GM18861 (cell line): ENCODE data around the gene TUBB8.
"Not testable (repeated sequence)": the region's sequence is repeated elsewhere in the genome, so short reads cannot be mapped to it uniquely, and the experiment has no call there.

ENCODE experiments used
- ATAC-seq: cut with Tn5 transposase; IDR thresholded peaks from one replicate; pipeline ENCODE4 v1.9.1; 2021; ENCODE audit not compliant: unreplicated experiment

TUBB8 gene

GRCh38 chr10:48996-49395, at the start of gene TUBB8:
Gene TUBB8 (minus strand): TSS chr10:49296. CDS start chr10:49238, 58 bp downstream.
- no peak for ATAC-seq

- no peak for ATAC-seq
These were observed 47.4 kb upstream of the TUBB8 start for GRCh38 chr10:96466-96865.

GRCh38 chr10:95356-96115, 46.4 kb upstream of the TUBB8 start:
- ATAC-seq = no peak

GRCh38 chr10:94613-95012, 45.5 kb upstream of the TUBB8 start:
- ATAC-seq = no peak

GRCh38 chr10:92846-93245, 43.8 kb upstream of the TUBB8 start:
- no peak for ATAC-seq

- no peak for ATAC-seq
These were observed 43.1 kb upstream of the TUBB8 start for GRCh38 chr10:92153-92552.

- no peak for ATAC-seq
These were observed 42.2 kb upstream of the TUBB8 start for GRCh38 chr10:91313-91712.

GRCh38 chr10:90161-90560, 41.1 kb upstream of the TUBB8 start:
- ATAC-seq = no peak

GRCh38 chr10:89248-89647, 40.2 kb upstream of the TUBB8 start:
- ATAC-seq = no peak

- ATAC-seq = no peak
These were observed 39.2 kb upstream of the TUBB8 start for GRCh38 chr10:88253-88652.

GRCh38 chr10:87177-88080, 38.3 kb upstream of the TUBB8 start:
- ATAC-seq = no peak

GRCh38 chr10:86031-86430, 36.9 kb upstream of the TUBB8 start:
- ATAC-seq = no peak

- ATAC-seq = no peak
These were observed 35.9 kb upstream of the TUBB8 start for GRCh38 chr10:85044-85443.

GRCh38 chr10:83930-84530, 34.9 kb upstream of the TUBB8 start:
- ATAC-seq = no peak

- no peak for ATAC-seq
These were observed 31.5 kb upstream of the TUBB8 start for GRCh38 chr10:80477-81105.

- ATAC-seq = no peak
These were observed 30.6 kb upstream of the TUBB8 start for GRCh38 chr10:79532-80215.

- ATAC-seq = no peak
These were observed 29.5 kb upstream of the TUBB8 start for GRCh38 chr10:78556-78955.

- ATAC-seq = not testable (repeated sequence)
These were observed 25.1 kb upstream of the TUBB8 start for GRCh38 chr10:74266-74621.

- not testable (repeated sequence) for ATAC-seq
These were observed 24.6 kb upstream of the TUBB8 start for GRCh38 chr10:73543-74265.

GRCh38 chr10:68156-68555, 19.1 kb upstream of the TUBB8 start:
- not testable (repeated sequence) for ATAC-seq
